ENCODE measurements around the gene AJUBA.
"Not testable (repeated sequence)": the region's sequence is repeated elsewhere in the genome, so short reads cannot be mapped to it uniquely, and the experiment has no call there.

AJUBA gene

DNA sequence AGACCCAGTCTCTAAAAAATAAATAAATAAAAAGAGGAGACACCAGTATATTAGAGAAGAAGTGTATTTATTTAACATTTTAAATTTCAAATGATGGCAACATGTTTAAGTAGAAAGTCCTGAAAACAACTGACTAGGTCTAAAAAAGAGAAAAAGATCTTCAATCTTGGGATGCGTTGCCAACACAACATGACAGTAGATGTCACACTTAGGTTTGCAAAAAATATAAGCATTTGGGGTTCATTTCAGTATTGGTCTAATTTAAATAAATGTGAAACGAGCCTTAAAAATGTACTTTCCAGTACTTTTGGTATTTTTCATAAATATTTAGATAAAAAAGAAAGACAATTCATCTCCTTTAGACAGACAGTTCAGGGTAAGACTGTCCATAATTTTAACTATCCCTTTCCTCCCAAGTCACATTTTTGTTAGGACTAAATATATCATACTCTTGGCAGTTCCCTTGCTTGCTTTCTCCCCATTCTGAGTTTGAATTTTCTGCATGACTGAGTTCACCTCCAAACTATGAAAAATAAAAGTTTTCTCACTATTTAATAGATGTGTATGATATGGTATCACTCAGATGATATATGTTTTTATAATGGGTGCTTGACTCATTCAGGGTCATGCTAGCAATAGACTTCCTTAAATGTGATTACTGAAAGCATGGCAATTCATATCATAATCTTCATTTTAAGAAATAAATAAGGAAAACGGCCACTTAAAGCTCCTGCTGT, 23.3 kb upstream of the AJUBA start:
- no peak for DNase-seq

DNA sequence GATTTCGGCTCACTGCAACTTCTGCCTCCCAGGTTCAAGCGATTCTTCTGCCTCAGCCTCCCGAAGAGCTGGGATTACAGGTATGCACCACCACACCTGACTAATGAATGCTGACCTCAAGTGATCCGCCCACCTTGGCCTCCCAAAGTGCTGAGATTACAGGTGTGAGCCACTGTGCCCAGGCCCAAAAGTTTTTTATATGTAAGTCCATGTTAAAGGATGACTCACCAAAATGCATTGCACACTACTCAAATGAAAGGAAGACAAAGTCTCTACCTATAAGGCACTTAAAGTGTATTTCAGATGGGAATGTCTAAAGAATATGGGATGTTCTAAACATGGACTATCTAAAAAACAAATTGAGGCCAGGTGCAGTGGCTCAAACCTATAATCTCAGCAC, 21.9 kb upstream of the AJUBA start:
- DNase-seq: not testable (repeated sequence)

DNA sequence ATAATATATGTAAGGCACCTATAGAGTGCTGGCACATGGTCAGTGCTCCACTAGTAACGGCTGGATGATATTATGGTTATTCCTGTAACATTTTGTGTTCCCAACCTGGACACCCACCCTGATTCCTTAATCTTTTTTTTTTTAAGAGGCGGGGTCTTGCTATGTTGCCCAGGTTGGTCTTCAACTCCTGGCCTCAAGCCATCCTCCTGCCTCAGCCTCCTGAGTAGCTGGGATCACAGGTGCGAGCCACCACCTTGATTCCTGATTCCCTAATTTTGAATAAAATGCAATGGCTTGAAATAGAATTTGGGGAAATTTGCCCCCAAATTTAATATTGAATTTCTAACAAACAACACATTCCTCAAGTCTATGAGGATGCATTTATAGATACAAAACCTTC, 20.2 kb upstream of the AJUBA start:
- DNase-seq: no peak

DNA sequence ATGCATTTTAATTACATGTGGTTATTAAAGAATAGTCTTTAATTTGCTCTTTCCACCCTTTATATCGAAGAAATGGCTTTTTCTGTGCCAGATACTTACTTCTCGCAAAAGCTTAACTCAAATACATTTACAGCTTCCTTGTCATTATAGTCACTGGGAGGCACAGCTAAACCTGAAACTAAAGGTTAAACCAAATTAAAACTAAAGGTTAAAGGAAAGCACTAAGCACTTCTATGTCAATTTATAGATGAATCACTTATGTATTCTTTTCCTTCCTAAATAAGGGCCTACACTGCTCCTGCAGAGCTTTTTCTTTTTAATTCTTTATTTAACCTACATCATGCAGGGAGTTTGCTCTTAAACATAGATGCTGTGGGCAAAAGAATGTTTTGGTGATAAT, 18.5 kb upstream of the AJUBA start:
- DNase-seq: no peak

DNA sequence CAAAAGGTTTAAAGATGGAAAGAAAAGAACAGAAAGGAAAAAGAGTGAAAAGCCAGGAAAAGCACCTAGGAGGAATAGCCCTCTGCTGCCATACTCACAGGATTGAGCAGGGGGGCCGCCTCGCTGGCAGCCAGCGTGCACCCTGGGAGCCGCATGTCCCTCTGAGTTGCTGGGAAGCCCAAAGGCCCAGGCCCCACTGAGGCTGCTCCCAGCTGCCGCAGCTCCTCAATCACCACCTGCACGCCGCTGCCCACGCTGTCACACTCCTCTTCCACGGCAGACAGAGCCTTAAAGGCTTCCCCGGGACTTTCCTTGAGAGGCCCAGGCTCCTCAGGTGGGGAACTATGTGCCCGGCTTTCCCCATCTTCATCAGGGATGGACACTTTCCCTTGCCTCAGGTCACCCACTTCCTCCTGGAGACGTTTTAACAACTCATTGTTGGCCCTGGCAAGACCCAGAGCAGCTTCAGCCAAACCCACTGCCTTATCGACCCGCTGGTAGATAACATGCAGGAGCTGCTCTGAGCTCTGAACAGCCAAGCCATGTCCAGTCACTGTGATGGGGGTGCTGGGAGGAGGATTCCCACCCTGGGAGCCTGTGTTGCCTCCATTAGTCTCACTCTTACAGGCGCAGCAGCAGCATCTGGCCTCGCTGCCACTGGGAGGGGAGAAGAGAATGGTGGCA, 16.1 kb upstream of the AJUBA start:
- DNase-seq: no peak

DNA sequence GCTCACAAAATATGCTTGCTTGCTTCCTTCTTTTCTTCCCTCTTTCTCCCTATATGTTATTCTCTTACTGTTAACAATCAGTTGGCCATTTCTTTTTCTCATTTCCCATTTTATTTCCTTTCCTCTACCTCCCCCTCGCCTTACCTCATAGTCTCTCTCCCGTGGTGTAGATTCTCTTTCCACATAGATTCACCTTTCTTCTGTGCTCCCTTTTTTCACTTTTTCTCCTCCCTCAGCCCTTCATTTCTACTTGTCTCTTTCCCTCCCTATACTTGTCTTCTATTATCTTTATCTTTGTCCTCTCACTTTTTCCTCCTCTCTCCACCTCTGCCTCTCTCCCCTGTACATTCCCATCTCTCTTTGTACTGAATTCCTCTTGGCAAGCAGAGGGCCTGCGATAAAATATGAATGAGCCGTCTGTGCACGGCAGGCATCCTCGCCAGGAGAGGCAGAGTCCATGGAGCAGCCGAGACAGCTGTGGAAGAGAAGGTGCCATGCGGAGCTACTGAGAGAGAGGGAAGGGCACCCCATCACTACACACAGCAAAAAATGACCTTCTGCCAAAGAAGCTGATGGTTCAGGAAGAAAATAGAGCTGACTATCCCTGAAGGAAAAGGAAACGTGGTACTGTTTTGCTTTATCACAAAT, 15.4 kb upstream of the AJUBA start:
- no peak for DNase-seq

DNA sequence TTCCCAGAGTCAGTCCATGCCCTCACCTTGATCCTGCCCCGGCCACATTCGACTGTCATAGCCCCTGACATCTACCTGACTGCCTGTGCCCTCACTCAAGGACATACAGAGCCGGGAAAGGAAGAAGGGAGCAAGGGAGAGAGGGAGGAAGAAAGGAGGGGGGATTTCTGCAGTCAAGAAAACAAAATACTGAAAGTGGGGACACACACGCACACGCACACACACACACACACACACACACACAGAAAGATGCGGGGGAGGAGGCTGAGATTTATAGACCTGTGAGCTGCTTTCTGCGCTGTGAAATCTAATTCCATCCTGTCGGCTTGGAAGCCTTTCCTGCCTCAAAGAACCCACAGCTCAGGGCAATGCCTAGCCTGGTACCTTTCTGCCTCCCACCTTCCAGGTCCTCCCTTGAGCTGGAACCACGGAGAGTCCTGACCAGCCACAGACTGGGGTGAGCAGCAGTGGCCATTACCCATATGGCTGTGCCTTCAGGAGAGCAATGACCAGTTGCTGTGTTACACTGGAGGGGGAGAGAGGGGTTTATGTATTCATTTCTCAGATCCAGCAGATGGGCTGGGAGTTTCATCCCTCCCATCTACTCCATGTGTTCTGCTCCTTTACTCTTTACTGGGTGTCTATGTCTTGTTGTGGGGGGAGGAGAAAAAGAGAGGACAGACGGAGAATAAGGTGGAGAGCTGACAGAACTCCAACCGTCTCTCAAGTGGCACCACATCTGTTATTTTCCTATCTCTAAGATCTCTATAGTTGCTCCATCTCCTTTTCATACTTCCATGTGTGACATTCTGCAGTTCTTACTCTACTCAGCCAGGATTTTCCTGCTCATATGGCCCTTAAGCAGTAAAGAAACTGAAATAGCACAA, 14.7 kb upstream of the AJUBA start:
- no peak for DNase-seq

DNA sequence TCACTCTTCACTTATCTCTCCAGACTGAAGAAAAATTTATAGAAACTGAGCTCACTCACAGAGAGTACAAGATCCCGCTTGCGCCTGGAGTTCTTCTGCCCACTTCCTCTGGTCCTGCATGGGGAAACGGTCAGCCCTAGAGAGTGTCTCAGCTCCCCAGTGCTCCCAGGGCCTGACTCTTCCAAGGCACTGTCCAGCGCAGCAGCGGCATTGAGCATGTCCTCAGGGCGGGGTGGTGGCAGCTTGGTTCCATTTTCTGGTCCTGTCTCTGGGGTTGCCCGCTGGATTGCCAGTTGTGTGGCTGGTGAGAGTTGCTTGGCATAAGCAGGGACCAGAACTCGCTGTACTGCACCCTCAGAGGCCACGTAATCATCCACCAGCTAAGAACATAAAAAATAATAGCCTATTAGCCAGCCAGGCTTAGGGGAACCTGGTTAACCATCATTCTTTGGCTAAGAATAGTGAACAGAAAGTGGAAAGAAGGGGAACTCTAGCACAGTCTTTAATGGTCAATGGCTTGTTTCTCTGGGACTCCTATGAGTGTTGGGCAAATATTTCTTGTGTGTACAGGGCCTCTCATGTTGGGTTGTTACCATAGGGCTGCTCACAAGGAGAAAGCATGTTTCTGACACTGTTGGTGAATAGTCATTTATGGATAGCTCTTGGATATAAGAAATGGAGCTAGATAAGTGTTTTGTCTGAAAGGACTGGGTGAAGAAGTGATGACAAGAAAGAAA, 13.7 kb upstream of the AJUBA start:
- DNase-seq: no peak

DNA sequence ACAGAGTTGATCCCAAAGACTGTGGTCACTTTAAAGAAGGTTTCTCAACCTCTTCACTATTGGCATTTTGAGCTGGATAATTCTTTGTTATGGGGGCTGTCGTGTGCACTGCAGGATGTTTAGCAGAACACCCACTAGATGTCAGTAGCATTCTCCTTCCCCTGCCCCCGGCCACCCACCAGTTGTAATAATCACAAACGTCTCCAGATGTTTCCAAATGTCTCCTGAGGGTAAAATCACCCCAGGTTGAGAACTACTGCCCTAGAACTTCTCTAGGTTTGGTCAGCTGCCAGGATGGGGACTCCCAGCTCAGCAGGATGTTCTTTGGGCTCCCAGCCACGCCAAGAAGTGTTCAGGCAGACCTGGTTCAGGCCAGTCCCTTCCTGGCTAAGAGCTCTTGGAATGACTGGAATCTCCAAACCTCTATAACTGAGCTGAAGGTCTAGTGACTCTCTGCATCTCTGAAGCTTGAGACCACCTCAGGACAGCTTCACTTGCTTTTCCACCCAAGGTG, 12.5 kb upstream of the AJUBA start:
- peak; percentile 70 for DNase-seq

DNA sequence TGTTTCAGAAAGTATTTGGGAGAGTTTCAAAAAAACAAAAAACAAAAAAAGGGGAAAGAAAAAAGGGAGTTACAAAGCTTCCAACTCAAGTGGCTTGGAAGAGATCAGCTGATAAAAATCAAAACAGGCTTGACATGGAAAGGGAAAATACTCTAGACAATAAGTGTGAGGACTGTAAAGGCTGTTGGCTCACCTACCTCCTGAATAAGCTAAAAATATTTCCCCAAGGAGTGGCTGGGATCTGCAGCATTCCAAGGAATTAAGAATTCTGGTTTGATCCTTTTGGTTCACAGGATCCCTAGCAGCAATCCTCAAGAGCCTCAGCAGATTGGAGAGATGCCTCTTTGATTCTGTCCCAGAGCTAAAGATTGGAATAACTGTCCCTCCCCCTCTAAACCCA, 11.2 kb upstream of the AJUBA start:
- DNase-seq: no peak

DNA sequence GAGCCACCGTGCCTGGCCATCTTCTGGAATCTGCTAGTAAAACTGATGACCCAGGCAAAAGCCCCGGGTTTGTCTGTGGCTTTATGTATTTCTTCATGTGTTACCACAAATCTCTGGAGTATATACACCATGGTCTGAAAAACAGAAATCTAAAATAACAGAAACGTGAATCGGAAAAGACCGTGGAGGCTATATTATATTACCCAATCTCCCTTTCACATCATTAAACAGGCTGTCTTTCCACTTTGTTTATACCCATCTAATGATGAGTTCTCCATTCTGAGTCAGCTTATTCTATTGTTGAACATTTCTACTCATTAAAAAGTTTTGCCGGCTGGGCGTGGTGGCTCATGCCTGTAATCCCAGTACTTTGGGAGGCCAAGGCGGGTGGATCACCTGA, 9.5 kb upstream of the AJUBA start:
- no peak for DNase-seq

DNA sequence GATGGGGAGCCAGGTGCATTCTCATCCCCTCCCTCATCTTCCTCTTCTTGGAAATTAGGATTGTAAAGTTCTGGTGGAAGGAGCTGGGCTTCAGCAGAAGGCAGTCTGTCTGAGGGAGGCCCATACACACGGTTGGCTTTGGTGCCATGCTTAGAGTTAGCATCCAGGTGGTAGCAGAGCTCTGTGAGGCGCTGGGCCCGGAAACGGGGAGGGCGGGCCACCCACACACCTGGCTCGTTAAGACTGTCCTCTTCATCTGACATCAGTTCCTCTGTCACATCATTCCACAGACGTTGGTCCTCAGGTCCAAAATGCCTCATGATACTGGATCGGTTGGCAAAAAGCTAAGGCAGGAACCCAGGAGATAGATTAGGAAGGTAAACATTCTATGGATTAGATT, 4.9 kb upstream of the AJUBA start:
- no peak for DNase-seq

DNA sequence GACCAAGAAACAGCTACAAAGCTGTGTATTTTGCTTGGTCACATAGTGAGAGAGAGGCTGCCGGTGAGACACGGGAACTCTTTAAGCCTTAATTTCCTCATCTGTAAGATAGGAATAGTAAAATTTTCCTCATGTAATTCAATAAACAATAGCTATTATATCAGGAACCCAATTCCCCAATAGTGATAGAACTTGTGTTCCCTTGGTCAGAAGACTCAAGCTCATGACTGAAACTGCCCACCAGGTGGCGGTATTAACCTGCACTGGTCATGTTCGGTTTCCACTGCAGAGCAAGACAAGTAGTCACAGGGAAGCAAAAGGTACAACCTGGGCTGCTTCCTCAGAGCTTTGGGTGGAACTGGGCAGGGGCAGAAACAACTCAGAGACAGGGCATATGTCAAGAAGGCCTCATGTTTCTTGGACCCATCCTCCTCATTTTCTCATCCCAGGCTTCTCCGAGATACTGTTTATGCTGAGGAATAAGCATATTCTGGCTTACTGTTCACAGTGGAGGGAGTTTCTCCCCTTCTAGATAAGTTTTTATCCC, 4.2 kb upstream of the AJUBA start:
- DNase-seq: peak; percentile 82

DNA sequence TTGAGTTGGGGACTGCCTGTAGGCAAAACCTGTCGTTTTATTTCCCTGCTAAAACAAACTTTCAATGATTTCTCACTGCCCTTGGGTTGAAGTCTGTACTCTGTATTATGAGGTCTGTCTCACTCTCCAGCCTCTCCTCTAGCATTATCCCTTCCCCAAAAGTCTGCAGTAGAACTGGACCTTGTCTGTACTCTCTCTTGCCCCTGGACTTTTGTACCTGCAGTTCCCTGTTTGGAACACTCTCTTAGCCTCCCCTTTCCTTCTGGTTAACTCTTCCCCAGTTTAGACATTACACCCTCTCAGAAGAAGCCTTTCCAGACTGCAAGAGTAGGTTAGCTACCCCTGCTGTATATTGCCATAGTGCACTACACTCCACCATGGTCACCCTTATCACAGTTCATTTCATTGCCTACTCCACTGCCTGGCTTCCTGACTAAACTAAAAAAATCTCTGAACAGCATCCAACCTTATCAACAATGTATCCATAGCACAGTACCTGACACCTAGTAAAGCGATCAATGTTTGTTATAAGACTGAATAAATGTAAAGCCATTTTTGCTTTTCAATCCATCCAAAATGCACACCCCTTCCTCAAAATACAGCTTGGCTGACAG, 3.6 kb upstream of the AJUBA start:
- DNase-seq: no peak

DNA sequence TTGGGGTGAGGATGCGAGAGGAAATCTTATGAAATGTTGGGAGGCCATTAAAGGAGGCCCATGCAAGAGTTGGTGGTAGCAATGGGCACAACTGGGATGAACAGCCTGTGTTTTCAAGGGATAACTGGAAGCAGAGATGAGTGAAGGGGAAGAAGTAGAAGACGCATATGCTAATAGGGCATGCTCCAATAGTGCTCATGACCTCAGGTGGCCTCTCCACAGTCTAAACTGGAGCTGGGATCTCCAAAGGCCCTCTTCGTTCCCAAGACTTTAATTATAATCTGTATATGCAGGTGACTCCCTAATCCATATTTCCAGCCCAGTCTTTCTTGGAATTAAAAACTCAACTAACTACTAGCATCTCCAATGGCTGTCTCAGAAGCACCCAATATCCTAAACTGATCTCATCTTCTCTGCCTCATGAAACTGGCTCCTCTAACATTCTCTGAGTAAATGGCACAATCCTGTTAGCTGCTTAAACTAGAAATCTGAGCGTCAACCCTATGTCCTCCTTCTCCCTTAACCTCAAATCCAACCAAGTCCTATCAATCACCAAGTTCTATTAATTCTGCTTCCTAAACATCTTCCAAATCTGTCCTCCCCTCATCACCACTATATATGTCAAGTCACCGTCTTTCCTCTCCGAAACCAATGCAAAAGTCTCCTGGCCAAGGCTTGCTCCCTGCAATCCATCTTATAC, 2.8 kb upstream of the AJUBA start:
- DNase-seq: no peak

DNA sequence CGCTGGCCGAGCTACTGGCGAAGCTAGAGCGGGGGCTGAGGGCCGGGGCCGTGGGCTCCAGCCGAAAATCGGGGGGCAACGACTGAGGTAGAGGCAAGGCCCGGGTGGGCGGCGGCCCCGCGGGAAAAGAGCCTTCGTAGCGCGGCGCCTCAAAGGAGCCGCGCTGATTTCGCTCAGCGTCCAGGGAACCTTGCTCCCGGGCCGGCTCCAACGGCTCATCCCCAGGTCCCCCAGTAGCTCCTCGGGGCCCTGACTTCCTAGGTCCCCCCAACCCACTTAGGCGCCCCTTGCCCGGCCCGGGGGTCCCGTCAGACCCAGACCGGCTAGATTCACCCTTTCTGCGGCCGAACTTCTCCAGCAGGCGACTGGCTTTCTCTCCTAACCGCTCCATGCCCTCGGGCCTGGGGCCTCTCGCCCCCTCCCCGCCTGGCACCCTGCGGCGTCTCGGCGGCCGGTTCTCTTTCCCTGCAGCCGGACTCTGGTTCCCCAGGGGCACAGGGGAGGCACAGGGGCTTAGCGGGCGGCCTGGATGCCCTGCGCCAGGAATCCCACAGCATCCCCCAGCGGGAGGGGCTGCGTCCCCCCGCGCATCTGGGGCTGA, 375 bp downstream of the AJUBA start:
- DNase-seq: no peak

DNA sequence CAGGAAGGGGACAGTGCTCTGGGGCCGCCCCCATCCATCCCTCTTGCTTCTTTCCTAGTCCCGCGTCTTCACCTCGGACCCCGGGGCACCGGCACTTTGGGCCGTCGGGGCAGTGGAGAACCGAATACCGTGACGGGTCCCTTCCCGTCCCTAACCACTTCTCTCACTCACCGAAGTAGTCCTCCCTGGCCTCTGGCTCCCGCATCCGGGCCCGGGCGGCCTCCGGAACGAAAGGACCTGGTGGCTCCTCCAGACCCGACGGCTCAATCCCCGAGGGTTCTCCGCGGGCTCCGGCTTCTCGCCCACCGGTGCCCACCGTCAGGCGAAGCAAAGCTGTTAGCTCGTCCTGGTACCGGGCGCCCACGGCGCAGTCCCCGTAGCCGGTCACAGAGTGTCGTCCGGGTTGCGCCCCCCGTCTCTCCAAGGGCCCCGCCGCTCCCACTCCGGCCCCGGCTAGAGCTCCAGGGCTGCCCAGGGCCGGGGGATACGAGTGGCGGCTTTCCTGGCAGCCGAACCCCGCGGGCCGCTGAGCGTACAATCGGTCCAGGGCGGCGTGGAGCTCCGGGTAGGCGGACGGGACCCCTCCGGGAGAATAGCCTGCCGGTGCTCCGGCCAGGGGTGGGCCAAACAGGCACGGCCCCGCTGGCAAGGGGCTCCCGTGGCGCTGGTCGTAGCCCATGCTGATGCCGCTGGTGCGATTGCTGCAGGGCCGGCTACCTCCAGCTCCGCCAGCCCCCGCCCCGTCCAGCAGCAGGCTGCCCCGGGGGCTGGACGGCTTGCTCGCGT, 1.1 kb downstream of the AJUBA start:
- no peak for DNase-seq

DNA sequence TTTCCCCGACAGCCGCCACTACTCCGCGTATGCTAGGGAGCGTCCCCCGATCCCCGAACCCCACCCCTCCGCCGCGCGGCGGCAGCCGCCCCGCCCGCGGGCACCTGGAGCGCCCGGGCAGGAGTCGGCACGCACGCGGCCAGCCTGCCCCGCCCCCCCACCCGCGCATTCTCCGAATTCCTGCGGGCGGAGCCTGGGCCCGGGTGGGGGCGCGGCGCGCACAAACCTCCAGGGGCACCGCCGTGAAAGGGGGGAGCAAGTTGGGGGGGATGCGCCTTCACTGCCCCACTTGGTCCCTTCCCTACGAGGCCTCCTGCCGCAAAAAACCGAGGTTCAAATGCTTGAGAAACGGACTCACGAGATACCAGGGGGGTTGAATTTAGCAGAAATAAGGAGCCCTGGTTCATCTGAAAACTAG, 1.7 kb downstream of the AJUBA start:
- DNase-seq: no peak

DNA sequence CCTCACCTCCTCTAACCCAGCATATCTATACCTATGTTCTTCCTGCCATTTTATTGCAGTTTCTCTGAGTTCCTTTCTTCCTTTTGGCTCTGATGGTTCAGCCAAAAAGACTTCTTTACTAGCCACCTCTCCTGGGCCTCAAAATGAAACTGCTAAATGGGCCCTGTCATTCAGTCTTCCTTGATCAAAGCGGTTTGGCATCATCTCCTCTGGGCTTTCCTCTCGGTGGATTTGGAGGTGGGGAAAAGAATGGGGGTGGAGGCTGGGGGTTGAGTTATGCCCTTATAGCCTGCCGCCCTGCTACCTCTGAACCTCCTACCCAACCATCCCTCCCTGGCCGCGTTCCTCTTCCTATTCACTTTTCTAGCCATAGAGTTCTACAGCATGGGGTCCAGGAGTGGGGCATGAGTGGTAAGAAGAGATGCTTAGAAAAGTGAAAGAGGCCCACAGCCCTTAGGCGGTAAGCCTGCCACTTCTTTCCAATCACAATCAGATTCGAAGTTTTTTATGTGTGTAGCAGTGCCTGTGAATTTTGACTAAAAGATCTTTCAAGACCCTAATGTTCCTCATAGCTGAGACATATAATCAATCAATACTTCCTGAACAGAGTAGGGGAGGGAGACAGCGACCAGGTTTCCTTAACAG, 2.5 kb downstream of the AJUBA start:
- DNase-seq: no peak
